HG02852 (cell line): ENCODE data around the gene L1CAM.

Source experiments
- ATAC-seq: cut with Tn5 transposase; IDR thresholded peaks from one replicate; pipeline ENCODE4 v1.9.1; 2021; ENCODE audit warnings: mild to moderate bottlenecking, moderate library complexity; ENCODE audit not compliant: unreplicated experiment

Gene L1CAM

DNA sequence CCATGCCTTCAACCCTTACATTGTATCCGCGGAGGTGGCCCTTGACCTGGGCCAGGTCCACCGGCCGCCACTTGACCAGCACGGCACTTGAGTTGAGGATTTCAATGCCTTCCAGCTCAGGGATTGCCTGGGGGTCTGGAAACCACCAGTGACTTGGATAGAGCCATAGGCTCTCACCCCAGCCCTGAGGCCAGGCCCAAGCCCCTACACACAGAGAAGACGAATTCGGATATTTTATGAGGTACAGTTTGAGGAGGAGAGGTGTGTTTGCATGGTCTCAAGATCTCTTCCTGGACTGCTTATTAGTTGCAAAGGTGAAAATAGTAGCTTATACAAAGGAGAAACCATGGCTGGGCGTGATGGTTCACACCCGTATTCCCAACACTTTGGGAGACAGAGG is 20.3 kb downstream of the L1CAM start:
- ATAC-seq, result no peak

DNA sequence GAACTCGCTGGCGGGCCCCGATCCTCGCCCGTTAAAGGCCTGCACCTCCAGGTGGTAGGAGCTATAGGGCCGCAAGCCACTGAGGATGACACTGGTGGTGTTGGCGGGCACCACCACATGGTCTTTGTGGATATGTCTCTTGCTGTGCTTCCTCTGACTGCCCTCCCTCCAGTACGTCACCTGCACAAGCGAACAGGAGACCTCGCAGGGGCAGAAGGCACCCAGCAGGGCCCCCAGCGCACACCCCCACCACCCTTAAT is 20.7 kb downstream of the L1CAM start:
- no peak for ATAC-seq

GRCh38 chrX:153864561-153865320 is 21.2 kb downstream of the L1CAM start:
- ATAC-seq, result no peak

- no peak for ATAC-seq
Observed at GRCh38 chrX:153864101-153864500, 21.9 kb downstream of the L1CAM start.

DNA sequence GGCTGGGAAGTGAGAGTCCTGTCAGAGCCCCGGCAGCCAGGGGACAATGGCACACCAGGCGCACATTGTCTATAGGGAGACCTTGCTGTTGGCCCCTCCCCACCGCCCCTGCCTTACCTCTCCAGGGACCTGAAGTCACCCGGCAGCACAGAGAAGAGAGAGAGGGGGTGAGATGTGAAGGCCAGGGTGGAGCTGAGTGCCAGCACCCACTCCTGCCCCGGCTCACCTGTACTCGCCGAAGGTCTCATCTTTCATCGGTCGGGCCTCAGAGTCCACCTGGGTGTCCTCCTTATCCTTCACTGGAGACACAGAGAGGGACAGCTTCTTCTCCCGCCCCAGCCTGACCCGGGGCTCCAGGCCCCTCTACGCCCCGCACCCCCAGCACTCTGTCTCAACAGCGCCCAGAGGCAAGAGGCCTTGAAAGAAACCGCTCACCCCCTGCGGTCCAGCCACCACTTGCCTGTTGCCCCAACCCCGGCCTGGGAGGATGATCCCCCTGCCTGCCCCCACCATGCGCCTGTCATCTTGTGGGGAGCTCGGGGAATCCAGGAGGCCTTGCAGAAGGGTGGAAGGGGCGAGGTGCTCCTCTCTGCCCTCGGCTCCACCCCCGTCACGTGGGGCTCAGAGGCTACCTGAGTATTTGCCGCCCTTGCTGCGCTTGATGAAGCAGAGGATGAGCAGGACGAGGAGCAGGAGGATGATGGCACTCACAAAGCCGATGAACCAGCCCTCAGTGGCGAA is 22.6 kb downstream of the L1CAM start:
- no peak for ATAC-seq

GRCh38 chrX:153862369-153863250 is 23.4 kb downstream of the L1CAM start:
- no peak for ATAC-seq

DNA sequence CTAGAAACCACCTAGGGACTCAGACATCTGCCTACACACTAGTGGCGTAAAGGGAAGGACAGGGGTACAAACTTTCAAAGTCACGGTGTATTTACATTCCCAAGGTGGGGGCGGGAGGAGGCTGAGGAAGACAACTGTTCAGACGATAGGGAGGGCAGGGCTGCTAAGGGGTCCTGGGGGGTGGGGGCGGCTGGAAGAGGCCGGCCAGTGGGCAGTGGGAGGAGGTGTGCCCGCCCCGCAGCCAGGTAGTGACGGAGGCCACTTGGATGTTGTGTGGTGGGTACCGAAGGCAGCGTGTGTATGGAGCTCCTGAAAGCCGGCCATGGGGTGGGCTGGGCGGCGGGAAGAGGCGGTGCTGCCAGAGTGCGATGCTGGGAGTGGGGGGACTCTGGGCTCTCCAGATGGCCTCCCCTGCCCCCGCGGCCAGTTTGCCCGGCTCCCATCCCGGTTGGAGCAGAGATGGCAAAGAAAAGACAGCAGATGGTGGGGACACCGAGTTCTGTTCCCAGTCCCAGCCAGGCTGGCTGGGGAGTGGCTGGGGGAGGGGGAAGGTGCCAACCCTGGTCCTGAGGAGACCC is 24.2 kb downstream of the L1CAM start:
- no peak for ATAC-seq

DNA sequence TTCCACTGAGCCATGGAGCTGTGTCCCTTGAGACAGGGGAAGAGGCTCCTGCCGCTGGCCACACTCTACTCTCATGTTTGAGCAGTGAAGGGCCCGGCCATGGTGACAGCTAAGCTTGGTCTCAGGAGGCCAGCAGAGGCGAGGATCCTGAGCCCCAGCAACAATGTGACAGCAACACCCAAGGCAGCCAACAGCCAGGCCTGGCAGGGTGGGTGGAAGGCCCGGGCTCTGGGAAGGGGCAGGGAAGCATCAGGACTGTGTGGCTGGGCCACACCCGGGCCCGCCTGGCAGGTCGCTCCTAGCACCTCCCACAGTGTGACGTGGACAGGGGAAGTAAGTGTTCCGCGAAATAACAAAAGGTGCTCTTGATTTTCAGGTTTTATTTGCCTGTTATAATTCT is 24.8 kb downstream of the L1CAM start:
- ATAC-seq, result no peak

- no peak for ATAC-seq
Observed at GRCh38 chrX:153857348-153857903, 28.5 kb downstream of the L1CAM start.

DNA sequence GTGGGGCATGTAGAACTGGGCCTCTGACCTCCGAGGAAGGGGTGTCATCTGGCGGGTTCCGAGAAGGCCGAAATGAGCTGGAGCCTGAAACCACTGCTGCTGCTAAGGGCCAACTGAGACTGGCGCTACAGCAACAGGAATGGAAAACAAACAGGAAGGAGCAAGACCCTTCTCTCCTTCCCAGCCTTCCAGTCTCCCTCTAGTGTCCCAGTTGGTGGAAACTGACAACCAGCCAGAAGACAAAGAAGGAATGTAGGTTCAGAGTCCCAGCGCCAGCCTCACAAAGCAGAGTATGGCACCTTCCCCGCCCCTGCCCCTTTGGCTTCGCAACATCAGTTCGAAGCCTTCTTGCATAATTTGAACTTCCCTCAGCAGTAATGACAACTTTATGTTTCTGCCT is 31.3 kb downstream of the L1CAM start:
- ATAC-seq, result no peak

DNA sequence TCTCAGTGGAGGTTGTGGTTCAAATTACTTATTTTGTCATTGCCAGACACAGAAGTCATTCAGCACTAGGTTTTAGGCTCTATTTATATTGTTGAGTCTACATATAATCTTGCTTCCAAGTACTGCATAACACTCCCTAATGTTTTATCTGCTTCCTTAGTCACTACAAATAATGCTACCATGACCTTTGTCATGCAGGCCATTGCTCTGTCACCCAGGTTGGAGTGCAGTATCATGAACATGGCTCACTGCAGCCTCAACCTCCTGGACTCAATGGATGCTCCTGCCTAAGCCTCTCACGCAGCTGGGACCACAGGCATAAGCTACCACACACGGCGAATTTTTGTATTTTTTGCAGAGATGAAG is 32.1 kb downstream of the L1CAM start:
- no peak for ATAC-seq

DNA sequence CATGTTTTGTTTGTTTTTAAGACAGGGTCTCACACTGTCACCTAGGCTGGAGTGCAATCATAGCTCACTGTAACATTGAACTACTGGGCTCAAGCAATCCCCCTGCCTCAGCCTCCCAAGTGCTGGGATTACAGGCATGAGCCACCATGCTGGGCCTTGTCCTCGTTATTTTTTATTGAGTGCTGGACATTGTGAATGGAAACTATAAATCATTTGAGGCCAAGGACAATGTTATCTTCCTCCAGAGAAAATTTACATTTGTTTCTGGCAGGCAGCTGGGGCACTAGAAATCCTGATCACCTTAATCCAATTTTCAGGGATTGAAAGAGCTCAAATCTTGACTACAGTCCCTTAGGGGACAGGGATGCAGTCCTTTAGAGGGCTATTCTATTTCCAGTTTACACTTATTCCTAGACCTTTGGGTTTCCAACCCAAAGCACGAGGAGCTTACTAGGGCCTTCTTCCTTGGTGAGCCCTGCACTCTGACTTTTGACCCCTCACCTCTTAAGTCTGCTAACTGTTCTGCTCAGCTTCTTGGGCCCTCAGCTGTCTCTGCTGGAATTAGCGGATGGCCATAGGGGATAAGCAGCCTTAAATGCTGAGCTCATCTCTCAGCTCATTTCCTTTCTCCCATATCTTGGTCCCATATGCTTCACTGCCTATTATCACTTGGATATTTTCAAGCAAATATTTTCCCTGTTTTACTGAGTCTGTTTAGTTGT is 32.6 kb downstream of the L1CAM start:
- no peak for ATAC-seq

GRCh38 chrX:153851981-153852380 is 34.0 kb downstream of the L1CAM start:
- no peak for ATAC-seq

DNA sequence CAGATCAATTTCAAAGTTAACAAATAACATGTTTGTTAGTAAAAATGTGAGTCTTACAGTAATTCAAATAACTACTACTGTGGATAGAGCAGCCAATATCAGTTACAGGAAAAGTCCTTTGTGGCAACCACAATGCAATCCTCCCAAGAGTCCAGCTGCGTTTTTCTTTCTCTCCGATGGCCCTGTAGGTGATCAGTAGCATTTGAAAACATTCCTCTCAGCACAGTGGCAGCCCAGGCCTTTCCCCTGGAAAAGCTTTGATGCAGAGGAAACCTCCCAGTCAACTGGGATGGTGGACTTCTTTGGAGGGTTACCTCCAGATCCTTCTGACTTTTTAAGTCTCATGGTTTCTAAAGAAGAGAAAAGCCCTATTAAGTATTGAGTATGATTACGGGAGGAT is 37.6 kb downstream of the L1CAM start:
- ATAC-seq, result no peak

- no peak for ATAC-seq
Observed at GRCh38 chrX:153845842-153846241, 40.1 kb downstream of the L1CAM start.

DNA sequence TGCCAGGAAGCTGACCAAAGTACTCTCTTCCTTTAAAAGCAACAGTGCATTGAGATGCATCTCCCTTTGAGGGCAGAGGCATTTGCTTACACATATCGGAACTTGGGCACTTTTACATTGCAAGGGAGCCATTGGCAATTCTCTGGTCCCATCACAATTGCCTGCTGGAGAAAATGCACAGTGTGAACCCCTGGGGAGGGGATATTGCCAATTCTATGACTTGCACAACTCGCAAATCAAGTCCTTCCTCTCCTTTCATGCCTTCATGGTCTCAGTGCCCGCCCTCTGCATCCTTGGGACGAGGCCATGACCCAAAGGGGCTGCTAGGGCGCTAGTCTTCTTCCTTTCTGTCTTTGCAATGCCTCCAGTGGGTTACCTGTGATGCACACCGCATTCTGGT is 40.8 kb downstream of the L1CAM start:
- no peak for ATAC-seq

- ATAC-seq, result no peak
Observed at GRCh38 chrX:153844509-153845082, 41.4 kb downstream of the L1CAM start.

- no peak for ATAC-seq
Observed at GRCh38 chrX:153836921-153837320, 49.1 kb downstream of the L1CAM start.

- no peak for ATAC-seq
Observed at GRCh38 chrX:153832728-153833127, 53.2 kb downstream of the L1CAM start.

GRCh38 chrX:153831429-153832150 is 54.4 kb downstream of the L1CAM start:
- ATAC-seq, result no peak
